WTC11 (cell line): ENCODE data around the gene NARS2.

Source experiments
- ATF1 ChIP-seq: sonication (generic); formaldehyde crosslinking; IDR thresholded peaks from 2 replicates; pipeline ENCODE4 v1.8.1; 2023; ENCODE audit warnings: mild to moderate bottlenecking, moderate library complexity, missing genetic modification reagents
- CREB1 ChIP-seq: sonication (generic); formaldehyde crosslinking; IDR thresholded peaks from 2 replicates; pipeline ENCODE4 v1.8.0; 2023; ENCODE audit warnings: mild to moderate bottlenecking, missing genetic modification reagents
- E2F1 ChIP-seq: sonication (generic); formaldehyde crosslinking; IDR thresholded peaks from 2 replicates; pipeline ENCODE4 v1.8.0; 2022; ENCODE audit warnings: mild to moderate bottlenecking, missing genetic modification reagents
- ESRRA ChIP-seq: sonication (generic); formaldehyde crosslinking; IDR thresholded peaks from 2 replicates; pipeline ENCODE4 v1.8.1; 2022; ENCODE audit warnings: mild to moderate bottlenecking, missing genetic modification reagents, borderline replicate concordance
- MAX ChIP-seq: sonication (generic); formaldehyde crosslinking; IDR thresholded peaks from 2 replicates; pipeline ENCODE4 v1.8.0; 2022; ENCODE audit warnings: mild to moderate bottlenecking, missing genetic modification reagents
- NFYB ChIP-seq: sonication (generic); formaldehyde crosslinking; conservative IDR thresholded peaks from 2 replicates; pipeline ENCODE4 v1.8.0; 2022; ENCODE audit warnings: low read depth, missing genetic modification reagents
- TCF7 ChIP-seq: sonication (generic); formaldehyde crosslinking; IDR thresholded peaks from 2 replicates; pipeline ENCODE4 v1.8.0; 2022; ENCODE audit warnings: mild to moderate bottlenecking, low read depth, missing genetic modification reagents, moderate library complexity
- TEAD4 ChIP-seq: sonication (generic); formaldehyde crosslinking; IDR thresholded peaks from 2 replicates; pipeline ENCODE4 v1.8.0; 2022; ENCODE audit warnings: mild to moderate bottlenecking, missing genetic modification reagents
- TF ChIP-seq, protein P1 (sequence below): fragments of 200-600 bp; IDR thresholded peaks from 2 replicates; pipeline ENCODE4 v1.8.0; 2022; ENCODE audit warnings: antibody characterized with exemption
- TF ChIP-seq, protein P2 (sequence below): sonication (generic); formaldehyde crosslinking; conservative IDR thresholded peaks from 2 replicates; pipeline ENCODE4 v1.8.1; 2022; ENCODE audit warnings: mild to moderate bottlenecking, missing genetic modification reagents

GRCh38 chr11:78478536-78478935 is 96.1 kb downstream of the NARS2 start:
- TF ChIP-seq, protein P1, sequence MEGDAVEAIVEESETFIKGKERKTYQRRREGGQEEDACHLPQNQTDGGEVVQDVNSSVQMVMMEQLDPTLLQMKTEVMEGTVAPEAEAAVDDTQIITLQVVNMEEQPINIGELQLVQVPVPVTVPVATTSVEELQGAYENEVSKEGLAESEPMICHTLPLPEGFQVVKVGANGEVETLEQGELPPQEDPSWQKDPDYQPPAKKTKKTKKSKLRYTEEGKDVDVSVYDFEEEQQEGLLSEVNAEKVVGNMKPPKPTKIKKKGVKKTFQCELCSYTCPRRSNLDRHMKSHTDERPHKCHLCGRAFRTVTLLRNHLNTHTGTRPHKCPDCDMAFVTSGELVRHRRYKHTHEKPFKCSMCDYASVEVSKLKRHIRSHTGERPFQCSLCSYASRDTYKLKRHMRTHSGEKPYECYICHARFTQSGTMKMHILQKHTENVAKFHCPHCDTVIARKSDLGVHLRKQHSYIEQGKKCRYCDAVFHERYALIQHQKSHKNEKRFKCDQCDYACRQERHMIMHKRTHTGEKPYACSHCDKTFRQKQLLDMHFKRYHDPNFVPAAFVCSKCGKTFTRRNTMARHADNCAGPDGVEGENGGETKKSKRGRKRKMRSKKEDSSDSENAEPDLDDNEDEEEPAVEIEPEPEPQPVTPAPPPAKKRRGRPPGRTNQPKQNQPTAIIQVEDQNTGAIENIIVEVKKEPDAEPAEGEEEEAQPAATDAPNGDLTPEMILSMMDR = no peak
- no peak for TF ChIP-seq CREB1 (CRISPR knock-in tag)
- TF ChIP-seq TEAD4 = no peak
- no peak for TF ChIP-seq E2F1 (CRISPR knock-in tag)
- TF ChIP-seq TCF7 (CRISPR knock-in tag) = no peak
- no peak for TF ChIP-seq MAX (CRISPR knock-in tag)
- TF ChIP-seq ESRRA (CRISPR knock-in tag) = no peak
- no peak for TF ChIP-seq ATF1 (CRISPR knock-in tag)
- TF ChIP-seq, protein P2, sequence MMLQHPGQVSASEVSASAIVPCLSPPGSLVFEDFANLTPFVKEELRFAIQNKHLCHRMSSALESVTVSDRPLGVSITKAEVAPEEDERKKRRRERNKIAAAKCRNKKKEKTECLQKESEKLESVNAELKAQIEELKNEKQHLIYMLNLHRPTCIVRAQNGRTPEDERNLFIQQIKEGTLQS (CRISPR knock-in tag) = no peak
- no peak for TF ChIP-seq NFYB (CRISPR knock-in tag)
